ENCODE measurements around the gene NUTM2E.
"Not testable (repeated sequence)": the region's sequence is repeated elsewhere in the genome, so short reads cannot be mapped to it uniquely, and the experiment has no call there.

Gene NUTM2E

DNA sequence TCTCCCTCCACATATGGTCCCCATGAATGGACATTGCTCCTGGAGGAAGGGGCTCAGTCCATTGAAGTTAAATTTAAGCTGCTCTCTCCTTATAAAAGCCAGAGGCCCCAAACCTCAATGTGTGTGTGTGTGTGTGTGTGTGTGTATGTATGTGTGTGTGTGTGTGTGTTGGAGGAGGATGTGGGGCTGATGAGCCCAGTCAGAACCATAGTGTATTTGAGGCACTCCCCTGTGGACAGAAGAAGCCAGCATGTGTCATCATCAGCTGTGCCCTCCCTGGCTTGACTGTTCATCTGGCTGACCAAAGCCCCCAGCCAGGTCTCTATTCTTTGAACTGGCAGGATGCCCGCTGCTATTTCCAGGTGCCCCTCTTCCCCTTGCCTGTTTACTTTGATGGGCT is 35.7 kb downstream of the NUTM2E start:
- FAIRE-seq; DNase-seq (ENCODE audit: insufficient read length, low spot score): not testable (repeated sequence)

DNA sequence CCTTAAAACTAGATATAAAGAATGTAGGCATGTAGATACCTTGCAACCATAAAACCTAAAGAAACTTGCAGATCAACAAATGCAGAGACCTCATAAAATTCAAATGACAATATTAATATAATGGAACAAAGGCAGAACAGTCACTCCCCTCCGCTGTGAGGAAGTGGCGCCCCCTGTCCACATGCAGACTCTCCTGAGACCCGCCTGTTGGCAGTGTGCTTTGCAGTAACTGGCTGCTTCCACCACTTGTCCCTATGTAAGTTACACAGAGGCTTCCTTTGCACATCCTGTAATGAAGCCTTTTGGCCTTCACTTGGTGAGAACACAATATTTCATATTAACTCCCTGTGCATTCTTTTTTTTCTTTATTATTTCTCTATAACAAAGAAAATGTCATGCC is 36.3 kb downstream of the NUTM2E start:
- FAIRE-seq; DNase-seq (ENCODE audit: insufficient read length, low spot score): not testable (repeated sequence)

DNA sequence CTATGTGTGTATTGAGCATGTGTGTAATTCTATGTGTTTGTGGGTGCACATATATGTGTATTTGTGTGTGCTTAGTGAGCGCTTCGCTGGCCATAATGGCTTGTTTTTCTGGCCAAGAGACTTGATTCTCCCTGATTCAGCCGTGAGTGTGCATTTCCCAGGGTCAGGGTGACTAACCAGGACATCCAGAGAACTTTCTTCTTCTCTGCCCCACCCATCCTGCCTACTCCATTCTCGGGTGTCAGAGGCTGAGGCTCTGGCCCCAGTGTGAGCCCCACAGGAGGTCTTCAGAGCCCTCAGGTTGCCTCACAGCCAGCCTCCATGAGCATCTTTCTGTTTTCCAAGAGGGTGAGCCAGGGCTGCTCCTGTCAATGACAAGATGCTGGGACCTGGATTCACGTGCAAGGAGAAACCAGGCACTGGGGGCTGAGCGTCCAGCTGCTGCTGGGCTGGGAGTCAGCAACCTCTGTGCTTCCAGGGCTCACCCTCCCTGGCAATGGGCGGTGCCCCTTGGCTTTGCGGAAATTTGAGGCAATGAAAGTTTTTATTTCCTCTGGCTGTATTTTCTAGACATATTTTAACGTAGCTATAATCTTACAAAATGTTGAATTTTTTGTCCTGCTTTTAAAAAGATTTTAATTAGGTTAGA is 40.5 kb downstream of the NUTM2E start:
- not testable (repeated sequence) for DNase-seq (ENCODE audit: insufficient read length, low spot score); FAIRE-seq

DNA sequence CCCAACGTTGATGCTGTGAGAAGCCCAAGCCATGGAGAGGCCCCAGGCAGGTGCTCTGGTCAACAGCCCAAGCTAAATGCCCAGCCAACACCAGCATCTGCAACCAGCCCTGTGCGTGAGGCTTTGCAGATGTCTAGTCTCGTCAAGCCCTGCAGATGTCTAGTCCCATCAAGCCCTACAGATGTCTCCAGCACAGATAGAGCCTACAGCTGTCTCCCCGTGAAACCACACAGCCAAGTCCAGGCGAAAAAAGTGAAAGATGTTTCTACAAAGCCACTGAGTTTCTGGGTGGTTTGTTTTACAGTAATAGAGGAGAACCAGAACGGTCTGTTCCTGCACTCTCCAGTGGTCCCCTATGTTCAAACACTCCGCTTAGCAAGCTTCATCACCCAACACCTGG is 41.5 kb downstream of the NUTM2E start:
- not testable (repeated sequence) for DNase-seq (ENCODE audit: insufficient read length, low spot score); FAIRE-seq

DNA sequence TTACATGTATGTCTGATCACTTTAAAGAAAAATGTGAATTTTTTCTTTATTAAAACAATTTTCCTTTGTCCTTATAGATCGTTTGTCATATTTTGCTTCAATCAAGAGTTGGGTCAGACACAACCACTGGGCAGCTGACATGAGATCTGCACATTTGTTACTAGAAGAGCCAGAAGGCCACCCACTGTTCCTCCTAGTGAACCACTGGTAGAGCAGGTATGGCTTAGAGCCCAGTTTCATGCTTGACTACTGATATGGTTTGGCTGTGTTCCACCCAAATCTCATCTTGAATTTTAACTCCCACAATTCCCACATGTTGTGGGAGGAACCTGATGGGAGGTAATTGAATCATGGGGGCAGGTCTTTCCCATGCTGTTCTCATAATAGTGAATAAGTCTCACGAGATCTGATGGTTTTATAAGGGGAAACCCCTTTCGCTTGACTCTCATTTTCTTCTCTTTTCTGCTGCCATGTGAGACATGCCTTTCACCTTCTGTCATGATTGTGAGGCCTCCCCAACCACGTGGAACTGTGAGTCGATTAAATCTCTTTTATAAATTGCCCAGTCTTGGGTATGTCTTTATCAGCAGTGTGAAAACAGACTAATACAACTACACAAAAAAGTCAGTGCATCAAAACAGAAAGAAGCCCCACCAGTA is 43.0 kb downstream of the NUTM2E start:
- DNase-seq (ENCODE audit: insufficient read length, low spot score); FAIRE-seq: not testable (repeated sequence)

DNA sequence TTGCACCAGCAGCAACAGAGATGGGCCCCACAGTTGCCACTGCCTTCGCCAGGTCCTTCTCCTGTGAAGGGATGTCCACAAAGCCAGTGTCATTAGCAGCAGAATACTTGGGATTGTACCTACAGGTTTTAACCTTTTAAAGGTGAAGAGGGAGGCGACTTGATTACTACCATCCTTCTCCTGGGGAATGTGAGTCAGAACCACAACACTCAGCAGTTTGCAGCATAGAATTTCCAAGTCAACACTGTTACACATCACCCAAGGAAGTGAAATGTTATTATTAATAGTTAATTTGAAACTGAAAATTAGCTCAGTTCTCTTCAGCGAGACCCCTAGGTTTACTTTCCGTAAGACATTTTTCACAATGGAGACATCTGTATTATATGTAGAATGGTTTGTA is 45.2 kb downstream of the NUTM2E start:
- FAIRE-seq; DNase-seq (ENCODE audit: insufficient read length, low spot score): not testable (repeated sequence)

Data from HTR-8/SVneo (cell line).